Neural cell (in vitro differentiated cells): Measurements from ENCODE around the gene CLVS2. TPM values are rescaled to one million over a fixed set of nuclear protein-coding genes. Genes with fewer than 3 reads are reported as not detected.

Experiments
- H2AFZ ChIP-seq: fragments of 200-600, 300-800 bp; sonication (generic), shearing (Covaris generic); 2 replicates; pipeline ENCODE4 v1.6.0; 2014; ENCODE audit warnings: low read depth, mild to moderate bottlenecking, antibody characterized with exemption, low read length, moderate library complexity
- H3F3A ChIP-seq: fragments of 200-600 bp; shearing (Covaris generic); 2 replicates; pipeline ENCODE4 v1.6.1; 2016; ENCODE audit warnings: mild to moderate bottlenecking, moderate library complexity, mixed read lengths, antibody characterized with exemption, low read length; ENCODE audit not compliant: insufficient read depth, poor library complexity, severe bottlenecking
- H3K27ac ChIP-seq: fragments of 200-600, 300-800 bp; sonication (generic), shearing (Covaris generic); 2 replicates; pipeline ENCODE4 v1.5.1; 2014; ENCODE audit warnings: mild to moderate bottlenecking, low read length, moderate library complexity
- H3K27me3 ChIP-seq: fragments of 300-800, 200-600 bp; sonication (generic), shearing (Covaris generic); 2 replicates; pipeline ENCODE4 v1.6.0; 2014; ENCODE audit warnings: mild to moderate bottlenecking, low read depth, low read length, moderate library complexity; ENCODE audit not compliant: insufficient read depth
- H3K36me3 ChIP-seq: fragments of 300-800, 200-600 bp; sonication (generic), shearing (Covaris generic); 2 replicates; pipeline ENCODE4 v1.5.1; 2014; ENCODE audit warnings: mild to moderate bottlenecking, antibody characterized with exemption, low read length, moderate library complexity; ENCODE audit not compliant: insufficient read depth
- H3K4me2 ChIP-seq: fragments of 300-800, 200-600 bp; sonication (generic), shearing (Covaris generic); 2 replicates; pipeline ENCODE4 v1.6.0; 2014; ENCODE audit warnings: mild to moderate bottlenecking, low read length
- H3K4me3 ChIP-seq: fragments of 300-800, 200-600 bp; sonication (generic), shearing (Covaris generic); 2 replicates; pipeline ENCODE4 v1.5.1; 2014; ENCODE audit warnings: mild to moderate bottlenecking, low read length, moderate library complexity
- H3K79me2 ChIP-seq: fragments of 200-600 bp; shearing (Covaris generic); replicated peaks from 2 replicates; pipeline ENCODE4 v1.6.0; 2014; ENCODE audit warnings: mild to moderate bottlenecking, low read length, moderate library complexity; ENCODE audit not compliant: insufficient read depth
- H3K9ac ChIP-seq: fragments of 300-800, 200-600 bp; sonication (generic), shearing (Covaris generic); 2 replicates; pipeline ENCODE4 v1.6.1; 2016; ENCODE audit warnings: mild to moderate bottlenecking, low read length, mixed read lengths
- H3K9me2 ChIP-seq: fragments of 200-600 bp; shearing (Covaris generic); 2 replicates; pipeline ENCODE4 v1.6.1; 2016; ENCODE audit warnings: mild to moderate bottlenecking, low read length, mixed read lengths; ENCODE audit not compliant: insufficient read depth
- H3K9me3 ChIP-seq: fragments of 200-600, 300-800 bp; sonication (generic), shearing (Covaris generic); 2 replicates; pipeline ENCODE4 v1.6.1; 2016; ENCODE audit warnings: mild to moderate bottlenecking, mixed run types, low read length, moderate library complexity, mixed read lengths
- H4K20me1 ChIP-seq: fragments of 200-600 bp; shearing (Covaris generic); 2 replicates; pipeline ENCODE4 v1.6.1; 2016; ENCODE audit warnings: mild to moderate bottlenecking, mixed run types; ENCODE audit not compliant: insufficient read depth
- EP300 ChIP-seq: fragments of 450-650 bp; conservative IDR thresholded peaks from 2 replicates; pipeline ENCODE4 v1.6.1; 2014; ENCODE audit warnings: antibody characterized with exemption, mild to moderate bottlenecking, moderate library complexity; ENCODE audit not compliant: poor library complexity, severe bottlenecking
- EZH2 ChIP-seq: fragments of 200-600, 300-800 bp; shearing (Covaris generic), sonication (generic); IDR thresholded peaks from 2 replicates; pipeline ENCODE4 v1.6.1; 2014; ENCODE audit warnings: antibody characterized with exemption, low read length, borderline replicate concordance, mild to moderate bottlenecking; ENCODE audit not compliant: insufficient read depth, poor library complexity, severe bottlenecking
- MXI1 ChIP-seq: fragments of 450-650 bp; conservative IDR thresholded peaks from 2 replicates; pipeline ENCODE4 v1.6.1; 2014; ENCODE audit warnings: antibody characterized with exemption, mild to moderate bottlenecking; ENCODE audit not compliant: poor library complexity, severe bottlenecking
- POLR2AphosphoS5 ChIP-seq: IDR thresholded peaks from 2 replicates; pipeline ENCODE4 v1.6.1; 2012
- RAD21 ChIP-seq: fragments of 450-650 bp; conservative IDR thresholded peaks from 2 replicates; pipeline ENCODE4 v1.6.1; 2014; ENCODE audit warnings: antibody characterized with exemption, mild to moderate bottlenecking, moderate library complexity
- SMC3 ChIP-seq: fragments of 450-650 bp; conservative IDR thresholded peaks from 2 replicates; pipeline ENCODE4 v1.6.1; 2014; ENCODE audit warnings: antibody characterized with exemption, mild to moderate bottlenecking, moderate library complexity; ENCODE audit not compliant: poor library complexity
- TAF1 ChIP-seq: IDR thresholded peaks from 2 replicates; pipeline ENCODE4 v1.6.1; 2012; ENCODE audit warnings: low read depth
- polyA plus RNA-seq: library from polyadenylated mRNA; depleted of rRNA; stranded (reverse); fragments of >200 nt; gene quantifications from 2 replicates; pipeline ENCODE4 v1.2.3, GENCODE V29; 2014
- TF ChIP-seq, protein P1 (sequence below): fragments of 450-650 bp; IDR thresholded peaks from 2 replicates; pipeline ENCODE4 v1.5.1; 2014; ENCODE audit warnings: antibody characterized with exemption, mild to moderate bottlenecking, moderate library complexity; ENCODE audit not compliant: poor library complexity, severe bottlenecking
- TF ChIP-seq, protein P2 (sequence below): IDR thresholded peaks from 2 replicates; pipeline ENCODE4 v1.6.1; 2012; ENCODE audit warnings: borderline replicate concordance

The CLVS2 gene
- polyA plus RNA-seq, 1 donor from 2014 or later: 12.9 TPM

DNA sequence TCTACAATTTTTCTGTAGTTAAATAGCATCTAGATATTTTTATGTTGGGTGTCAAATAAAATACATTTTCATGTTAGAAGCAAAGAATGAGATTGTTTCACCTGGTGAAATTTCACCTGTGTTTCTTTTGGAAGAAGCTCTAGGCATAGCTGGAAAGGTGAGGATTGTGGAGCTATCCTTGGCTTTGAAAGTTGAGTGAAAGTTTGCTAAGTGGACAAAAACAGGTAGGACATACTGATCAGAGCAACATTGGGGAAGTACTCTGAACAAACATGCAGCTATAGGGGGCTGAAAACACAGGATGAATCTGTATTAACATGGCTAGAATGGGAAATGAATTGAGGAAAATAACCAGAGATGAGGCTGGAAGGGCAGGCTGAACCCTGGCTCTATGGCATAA lies 18.8 kb downstream of the CLVS2 start:
- Histone ChIP-seq H4K20me1 (no peaks in the 10 kb centered on the region), H3K36me3 (peaks cover 15% of the 10 kb centered on the region), H3K9ac (no peak overlapping the region), H3K9me2 (no peaks in the 10 kb centered on the region), H3K4me2 (no peak overlapping the region), H3K9me3 (no peaks in the 10 kb centered on the region), H3F3A (no peaks in the 10 kb centered on the region), H3K27ac (no peak overlapping the region), H2AFZ (no peak overlapping the region), H3K4me3 (no peak overlapping the region), H3K79me2 (no peaks in the 10 kb centered on the region), H3K27me3 (no peaks in the 10 kb centered on the region)
- TF ChIP-seq EZH2: no peak
- TF ChIP-seq TAF1: no peak
- TF ChIP-seq, protein P1, sequence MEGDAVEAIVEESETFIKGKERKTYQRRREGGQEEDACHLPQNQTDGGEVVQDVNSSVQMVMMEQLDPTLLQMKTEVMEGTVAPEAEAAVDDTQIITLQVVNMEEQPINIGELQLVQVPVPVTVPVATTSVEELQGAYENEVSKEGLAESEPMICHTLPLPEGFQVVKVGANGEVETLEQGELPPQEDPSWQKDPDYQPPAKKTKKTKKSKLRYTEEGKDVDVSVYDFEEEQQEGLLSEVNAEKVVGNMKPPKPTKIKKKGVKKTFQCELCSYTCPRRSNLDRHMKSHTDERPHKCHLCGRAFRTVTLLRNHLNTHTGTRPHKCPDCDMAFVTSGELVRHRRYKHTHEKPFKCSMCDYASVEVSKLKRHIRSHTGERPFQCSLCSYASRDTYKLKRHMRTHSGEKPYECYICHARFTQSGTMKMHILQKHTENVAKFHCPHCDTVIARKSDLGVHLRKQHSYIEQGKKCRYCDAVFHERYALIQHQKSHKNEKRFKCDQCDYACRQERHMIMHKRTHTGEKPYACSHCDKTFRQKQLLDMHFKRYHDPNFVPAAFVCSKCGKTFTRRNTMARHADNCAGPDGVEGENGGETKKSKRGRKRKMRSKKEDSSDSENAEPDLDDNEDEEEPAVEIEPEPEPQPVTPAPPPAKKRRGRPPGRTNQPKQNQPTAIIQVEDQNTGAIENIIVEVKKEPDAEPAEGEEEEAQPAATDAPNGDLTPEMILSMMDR: no peak
- TF ChIP-seq, protein P2, sequence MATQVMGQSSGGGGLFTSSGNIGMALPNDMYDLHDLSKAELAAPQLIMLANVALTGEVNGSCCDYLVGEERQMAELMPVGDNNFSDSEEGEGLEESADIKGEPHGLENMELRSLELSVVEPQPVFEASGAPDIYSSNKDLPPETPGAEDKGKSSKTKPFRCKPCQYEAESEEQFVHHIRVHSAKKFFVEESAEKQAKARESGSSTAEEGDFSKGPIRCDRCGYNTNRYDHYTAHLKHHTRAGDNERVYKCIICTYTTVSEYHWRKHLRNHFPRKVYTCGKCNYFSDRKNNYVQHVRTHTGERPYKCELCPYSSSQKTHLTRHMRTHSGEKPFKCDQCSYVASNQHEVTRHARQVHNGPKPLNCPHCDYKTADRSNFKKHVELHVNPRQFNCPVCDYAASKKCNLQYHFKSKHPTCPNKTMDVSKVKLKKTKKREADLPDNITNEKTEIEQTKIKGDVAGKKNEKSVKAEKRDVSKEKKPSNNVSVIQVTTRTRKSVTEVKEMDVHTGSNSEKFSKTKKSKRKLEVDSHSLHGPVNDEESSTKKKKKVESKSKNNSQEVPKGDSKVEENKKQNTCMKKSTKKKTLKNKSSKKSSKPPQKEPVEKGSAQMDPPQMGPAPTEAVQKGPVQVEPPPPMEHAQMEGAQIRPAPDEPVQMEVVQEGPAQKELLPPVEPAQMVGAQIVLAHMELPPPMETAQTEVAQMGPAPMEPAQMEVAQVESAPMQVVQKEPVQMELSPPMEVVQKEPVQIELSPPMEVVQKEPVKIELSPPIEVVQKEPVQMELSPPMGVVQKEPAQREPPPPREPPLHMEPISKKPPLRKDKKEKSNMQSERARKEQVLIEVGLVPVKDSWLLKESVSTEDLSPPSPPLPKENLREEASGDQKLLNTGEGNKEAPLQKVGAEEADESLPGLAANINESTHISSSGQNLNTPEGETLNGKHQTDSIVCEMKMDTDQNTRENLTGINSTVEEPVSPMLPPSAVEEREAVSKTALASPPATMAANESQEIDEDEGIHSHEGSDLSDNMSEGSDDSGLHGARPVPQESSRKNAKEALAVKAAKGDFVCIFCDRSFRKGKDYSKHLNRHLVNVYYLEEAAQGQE: no peak
- no peak for TF ChIP-seq EP300
- TF ChIP-seq MXI1: no peak
- TF ChIP-seq POLR2AphosphoS5: no peak
- no peak for TF ChIP-seq RAD21
- TF ChIP-seq SMC3: no peak

DNA sequence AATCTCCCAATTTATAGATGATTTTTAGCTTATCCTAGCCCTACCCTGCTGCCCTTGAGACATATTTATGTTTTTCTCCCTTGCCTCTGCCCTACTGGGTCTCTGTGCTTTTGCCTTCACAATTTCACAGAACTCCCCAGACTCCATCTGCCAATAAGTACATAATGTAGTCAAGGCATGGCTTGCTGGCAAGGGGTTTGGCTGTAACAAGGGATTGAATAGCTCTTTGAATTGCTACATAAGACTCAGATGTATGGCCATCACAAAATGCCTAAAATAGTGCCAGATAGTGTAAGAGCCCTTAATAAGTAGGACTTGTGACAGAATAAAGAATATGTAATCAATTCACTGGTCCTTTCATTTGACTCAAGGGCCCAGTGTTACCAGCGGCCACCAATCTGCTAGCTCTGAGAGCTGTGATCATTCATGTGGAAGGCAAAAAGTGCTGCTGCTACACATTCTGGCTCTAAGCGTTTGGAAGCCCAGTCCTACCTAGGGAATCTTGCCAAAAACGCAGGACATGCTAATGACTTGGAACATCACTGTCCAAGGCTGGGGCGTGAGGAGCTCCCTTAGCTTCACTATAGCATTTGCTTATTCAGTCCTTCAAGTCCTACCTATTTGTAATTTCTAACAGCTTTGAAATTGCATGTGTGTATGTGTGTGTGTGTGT lies 20.5 kb downstream of the CLVS2 start:
- H3K36me3 ChIP-seq: peaks cover 15% of the 10 kb centered on the region
- H3F3A ChIP-seq: no peaks in the 10 kb centered on the region
- no peaks in the 10 kb centered on the region for H3K27me3 ChIP-seq
- H2AFZ ChIP-seq: no peak overlapping the region
- no peak overlapping the region for H3K27ac ChIP-seq
- H3K9me2 ChIP-seq: no peaks in the 10 kb centered on the region
- no peaks in the 10 kb centered on the region for H4K20me1 ChIP-seq
- TF ChIP-seq RAD21 (no peak), EP300 (no peak), SMC3 (no peak), EZH2 (no peak), TAF1 (no peak), MXI1 (no peak)
- TF ChIP-seq, protein P1: no peak
- TF ChIP-seq, protein P2: no peak
- no peak overlapping the region for H3K4me2 ChIP-seq
- H3K9ac ChIP-seq: no peak overlapping the region
- no peaks in the 10 kb centered on the region for H3K9me3 ChIP-seq
- no peak overlapping the region for H3K4me3 ChIP-seq
- no peaks in the 10 kb centered on the region for H3K79me2 ChIP-seq
